Cardiac muscle cell (in vitro differentiated cells and primary cell): ENCODE measurements around the gene CEP131. TPM values are rescaled to one million over a fixed set of nuclear protein-coding genes. Genes with fewer than 3 reads are reported as not detected.

ENCODE experiments used
- DNase-seq, 2 donors: peaks; one replicate each; pipeline versions ENCODE4 v3.0.0 to v3.0.0-alpha.2; 2010 to 2017; ENCODE audit warnings: low read depth in 1 of 2, low spot score in 1 of 2
- H3K27ac ChIP-seq: fragments of 200-600 bp; sonication (generic); 2 replicates; pipeline ENCODE4 v1.5.1; 2016
- H3K27me3 ChIP-seq: fragments of 200-600 bp; sonication (generic); 2 replicates; pipeline ENCODE4 v1.6.0; 2016; ENCODE audit warnings: control low read depth
- H3K36me3 ChIP-seq: fragments of 200-600 bp; sonication (generic); 2 replicates; pipeline ENCODE4 v1.5.1; 2016; ENCODE audit warnings: control low read depth
- H3K4me1 ChIP-seq: fragments of 200-600 bp; sonication (generic); 2 replicates; pipeline ENCODE4 v1.8.1; 2017; ENCODE audit warnings: low read depth, mild to moderate bottlenecking, mixed run types
- H3K4me3 ChIP-seq: fragments of 200-600 bp; sonication (generic); 2 replicates; pipeline ENCODE4 v1.5.1; 2016; ENCODE audit warnings: mild to moderate bottlenecking
- H3K9me3 ChIP-seq: fragments of 200-600 bp; sonication (generic); 2 replicates; pipeline ENCODE4 v1.5.1; 2017; ENCODE audit warnings: low read depth, mild to moderate bottlenecking, control low read depth
- polyA plus RNA-seq: library from polyadenylated mRNA; unstranded; fragments of >200 nt; fragmentation: Nextera tagmentation; extraction: Ambion mirVana; gene quantifications from 2 replicates; pipeline ENCODE4 v1.2.1, GENCODE V29; 2016
- total RNA-seq: library from RNA; depleted of rRNA; stranded (reverse); fragments of >200 nt; gene quantifications from 2 replicates; pipeline ENCODE4 v1.2.3, GENCODE V29; 2016
- TF ChIP-seq, protein P1 (sequence below): IDR thresholded peaks from 2 replicates; pipeline ENCODE4 v1.5.1; 2012; ENCODE audit warnings: low read depth, mild to moderate bottlenecking, low read length

The CEP131 gene
- total and polyA plus RNA-seq, 2 experiments from 2014 or later, result 29.2 to 37.0 TPM

DNA sequence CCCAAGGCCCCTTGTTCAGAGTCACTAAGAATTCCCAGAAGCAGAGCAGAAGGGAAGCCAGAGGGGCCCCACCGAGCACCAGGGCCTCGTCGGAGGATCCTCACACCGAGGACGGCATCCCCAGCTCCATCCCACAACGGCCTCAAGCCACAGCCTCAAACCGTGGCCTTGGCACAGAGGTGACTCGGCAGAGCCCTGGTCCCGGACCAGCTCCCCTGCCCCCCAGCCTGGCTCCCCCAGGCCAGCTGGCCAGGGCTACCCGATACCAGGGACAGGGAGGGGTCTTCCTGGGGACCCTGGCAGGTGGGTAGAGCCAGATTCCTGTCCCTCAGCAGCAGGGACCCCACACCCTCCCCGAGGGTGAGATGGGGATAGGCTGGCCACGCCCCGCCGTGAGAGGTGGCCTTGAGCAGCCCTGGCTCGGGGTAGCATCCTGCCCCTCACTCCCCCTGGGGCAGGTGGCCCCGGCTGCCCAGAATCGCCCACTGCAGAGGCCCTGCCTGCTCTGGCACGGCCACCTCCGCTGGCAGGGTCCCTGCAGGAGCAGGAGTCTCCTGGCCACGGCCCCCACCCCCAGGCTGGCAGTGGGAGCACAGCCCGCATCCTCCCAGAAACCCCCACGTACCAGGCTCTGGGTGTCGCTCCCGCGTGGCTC, 63.0 kb downstream of the CEP131 start:
- TF ChIP-seq, protein P1, sequence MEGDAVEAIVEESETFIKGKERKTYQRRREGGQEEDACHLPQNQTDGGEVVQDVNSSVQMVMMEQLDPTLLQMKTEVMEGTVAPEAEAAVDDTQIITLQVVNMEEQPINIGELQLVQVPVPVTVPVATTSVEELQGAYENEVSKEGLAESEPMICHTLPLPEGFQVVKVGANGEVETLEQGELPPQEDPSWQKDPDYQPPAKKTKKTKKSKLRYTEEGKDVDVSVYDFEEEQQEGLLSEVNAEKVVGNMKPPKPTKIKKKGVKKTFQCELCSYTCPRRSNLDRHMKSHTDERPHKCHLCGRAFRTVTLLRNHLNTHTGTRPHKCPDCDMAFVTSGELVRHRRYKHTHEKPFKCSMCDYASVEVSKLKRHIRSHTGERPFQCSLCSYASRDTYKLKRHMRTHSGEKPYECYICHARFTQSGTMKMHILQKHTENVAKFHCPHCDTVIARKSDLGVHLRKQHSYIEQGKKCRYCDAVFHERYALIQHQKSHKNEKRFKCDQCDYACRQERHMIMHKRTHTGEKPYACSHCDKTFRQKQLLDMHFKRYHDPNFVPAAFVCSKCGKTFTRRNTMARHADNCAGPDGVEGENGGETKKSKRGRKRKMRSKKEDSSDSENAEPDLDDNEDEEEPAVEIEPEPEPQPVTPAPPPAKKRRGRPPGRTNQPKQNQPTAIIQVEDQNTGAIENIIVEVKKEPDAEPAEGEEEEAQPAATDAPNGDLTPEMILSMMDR, result no peak
- H3K4me1 ChIP-seq, result no peaks in the 10 kb centered on the region
- no peak overlapping the region for H3K4me3 ChIP-seq
- no peak overlapping the region for H3K27ac ChIP-seq
- H3K36me3 ChIP-seq, result no peaks in the 10 kb centered on the region
- DNase-seq, result no peak
- no peaks in the 10 kb centered on the region for H3K27me3 ChIP-seq
- H3K9me3 ChIP-seq, result no peaks in the 10 kb centered on the region

DNA sequence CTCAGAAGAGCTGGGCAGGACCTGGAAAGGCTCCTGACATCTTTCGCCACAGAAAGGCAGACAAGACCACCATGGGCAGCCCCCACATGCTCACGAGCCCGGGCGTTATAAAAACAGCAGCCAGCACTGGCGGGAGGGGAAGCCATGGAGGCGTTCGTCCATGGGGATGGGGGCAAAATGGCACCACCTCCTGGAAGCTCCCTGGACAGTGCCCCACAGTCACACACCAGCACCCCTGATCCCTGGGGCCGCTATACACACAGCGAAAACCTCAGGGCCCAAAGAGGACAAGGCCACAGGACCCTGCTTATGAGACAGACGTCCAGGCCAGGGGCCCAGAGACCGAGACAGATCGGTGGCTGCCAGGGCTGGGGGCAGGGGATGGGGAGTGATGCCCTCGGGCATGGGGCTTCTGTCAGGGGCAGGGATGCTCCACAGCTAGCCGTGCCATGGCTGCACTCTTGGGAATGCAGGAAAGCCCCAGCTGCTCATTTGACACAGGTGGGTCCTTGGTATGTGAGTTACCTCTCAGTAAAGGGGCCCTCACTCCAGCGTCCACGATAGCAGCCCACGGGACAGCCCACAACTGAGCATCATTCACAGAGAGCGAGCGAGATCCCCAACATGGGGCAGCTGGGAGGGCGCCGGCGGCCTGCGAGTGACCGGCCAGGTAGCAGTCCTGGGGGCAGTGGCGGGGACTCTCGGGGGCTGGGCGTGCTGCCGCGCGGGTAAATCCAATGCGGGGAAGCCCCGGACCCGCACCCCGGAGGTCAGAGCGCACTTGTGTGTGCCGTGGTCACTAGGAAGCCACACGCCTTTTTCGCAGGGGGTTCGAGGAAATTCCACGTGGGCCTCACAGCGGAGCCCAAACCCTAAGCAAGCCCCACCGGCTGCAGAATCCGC, 63.8 kb downstream of the CEP131 start:
- no peaks in the 10 kb centered on the region for H3K36me3 ChIP-seq
- H3K4me1 ChIP-seq, result no peaks in the 10 kb centered on the region
- H3K27me3 ChIP-seq, result no peaks in the 10 kb centered on the region
- H3K27ac ChIP-seq, result no peak overlapping the region
- no peak overlapping the region for H3K4me3 ChIP-seq
- TF ChIP-seq, protein P1, result no peak
- no peaks in the 10 kb centered on the region for H3K9me3 ChIP-seq
- no peak for DNase-seq

GRCh38 chr17:81157848-81158687, 64.7 kb downstream of the CEP131 start:
- TF ChIP-seq, protein P1, result no peak
- Histone ChIP-seq H3K27ac (no peak overlapping the region), H3K36me3 (no peaks in the 10 kb centered on the region), H3K4me1 (no peaks in the 10 kb centered on the region), H3K9me3 (no peaks in the 10 kb centered on the region), H3K27me3 (no peaks in the 10 kb centered on the region), H3K4me3 (no peak overlapping the region)
- DNase-seq, result no peak

- no peaks in the 10 kb centered on the region for H3K36me3 ChIP-seq
- no peak overlapping the region for H3K4me3 ChIP-seq
- H3K9me3 ChIP-seq, result no peaks in the 10 kb centered on the region
- no peaks in the 10 kb centered on the region for H3K27me3 ChIP-seq
- DNase-seq, result no peak
- TF ChIP-seq, protein P1, result no peak
- H3K27ac ChIP-seq, result no peak overlapping the region
- no peaks in the 10 kb centered on the region for H3K4me1 ChIP-seq
Measured at GRCh38 chr17:81156866-81157805, 65.6 kb downstream of the CEP131 start.
